ENCODE results near the gene RAI1.

DNA sequence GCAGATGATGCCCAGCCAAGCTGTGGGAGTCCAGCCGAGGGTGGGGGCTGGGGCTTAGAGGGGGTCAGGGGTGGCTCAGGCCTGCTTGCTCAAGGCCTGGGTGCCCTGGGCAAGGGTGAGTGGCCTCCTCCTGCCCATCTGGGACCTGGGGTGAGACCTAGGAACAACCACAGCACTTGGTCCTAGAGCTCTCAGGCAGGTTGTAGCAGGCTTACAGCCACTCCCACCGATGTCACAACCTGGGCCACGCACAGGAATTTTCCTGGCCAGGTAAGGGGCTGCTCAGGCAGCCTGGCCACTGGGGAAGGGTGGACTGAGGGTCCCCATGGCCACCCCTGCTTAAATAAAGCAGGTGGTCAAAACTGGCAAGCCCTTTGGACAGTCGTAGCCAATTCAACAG, 161.8 kb downstream of the RAI1 start:
- TF ChIP-seq POLR2AphosphoS5 (IDR thresholded peaks at IDR 0.05): no peak
- TF ChIP-seq, protein P1, sequence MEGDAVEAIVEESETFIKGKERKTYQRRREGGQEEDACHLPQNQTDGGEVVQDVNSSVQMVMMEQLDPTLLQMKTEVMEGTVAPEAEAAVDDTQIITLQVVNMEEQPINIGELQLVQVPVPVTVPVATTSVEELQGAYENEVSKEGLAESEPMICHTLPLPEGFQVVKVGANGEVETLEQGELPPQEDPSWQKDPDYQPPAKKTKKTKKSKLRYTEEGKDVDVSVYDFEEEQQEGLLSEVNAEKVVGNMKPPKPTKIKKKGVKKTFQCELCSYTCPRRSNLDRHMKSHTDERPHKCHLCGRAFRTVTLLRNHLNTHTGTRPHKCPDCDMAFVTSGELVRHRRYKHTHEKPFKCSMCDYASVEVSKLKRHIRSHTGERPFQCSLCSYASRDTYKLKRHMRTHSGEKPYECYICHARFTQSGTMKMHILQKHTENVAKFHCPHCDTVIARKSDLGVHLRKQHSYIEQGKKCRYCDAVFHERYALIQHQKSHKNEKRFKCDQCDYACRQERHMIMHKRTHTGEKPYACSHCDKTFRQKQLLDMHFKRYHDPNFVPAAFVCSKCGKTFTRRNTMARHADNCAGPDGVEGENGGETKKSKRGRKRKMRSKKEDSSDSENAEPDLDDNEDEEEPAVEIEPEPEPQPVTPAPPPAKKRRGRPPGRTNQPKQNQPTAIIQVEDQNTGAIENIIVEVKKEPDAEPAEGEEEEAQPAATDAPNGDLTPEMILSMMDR (IDR thresholded peaks at IDR 0.05 in 8 of 11, conservative IDR thresholded peaks at IDR 0.05 in 3 of 11): no peak
- TF ChIP-seq POLR2A (IDR thresholded peaks at IDR 0.05): no peak

Measured in spleen (tissue), 7 donors.